Mucosa of stomach (tissue), 1 donor: Measurements from ENCODE around the gene AHCYL2.

ENCODE experiments used
- H3K27me3 ChIP-seq: one replicate; pipeline ENCODE4 v1.7.0; 2013; ENCODE audit warnings: mild to moderate bottlenecking, low read length; ENCODE audit not compliant: control insufficient read depth, insufficient read depth
- H3K36me3 ChIP-seq: one replicate; pipeline ENCODE4 v1.7.0; 2013; ENCODE audit warnings: low read length; ENCODE audit not compliant: control insufficient read depth, insufficient read depth
- H3K4me1 ChIP-seq: one replicate; pipeline ENCODE4 v1.7.0; 2013; ENCODE audit warnings: mild to moderate bottlenecking, low read length; ENCODE audit not compliant: control insufficient read depth, insufficient read depth
- H3K4me3 ChIP-seq: one replicate; pipeline ENCODE4 v1.7.0; 2013; ENCODE audit warnings: low read length
- H3K9ac ChIP-seq: one replicate; pipeline ENCODE4 v1.7.0; 2013; ENCODE audit warnings: mild to moderate bottlenecking, low read length, moderate library complexity
- H3K9me3 ChIP-seq: one replicate; pipeline ENCODE4 v1.7.0; 2013; ENCODE audit warnings: mild to moderate bottlenecking, low read length, moderate library complexity; ENCODE audit not compliant: control insufficient read depth
- donor health status: Pancreatic carcinoma.

Gene AHCYL2

DNA sequence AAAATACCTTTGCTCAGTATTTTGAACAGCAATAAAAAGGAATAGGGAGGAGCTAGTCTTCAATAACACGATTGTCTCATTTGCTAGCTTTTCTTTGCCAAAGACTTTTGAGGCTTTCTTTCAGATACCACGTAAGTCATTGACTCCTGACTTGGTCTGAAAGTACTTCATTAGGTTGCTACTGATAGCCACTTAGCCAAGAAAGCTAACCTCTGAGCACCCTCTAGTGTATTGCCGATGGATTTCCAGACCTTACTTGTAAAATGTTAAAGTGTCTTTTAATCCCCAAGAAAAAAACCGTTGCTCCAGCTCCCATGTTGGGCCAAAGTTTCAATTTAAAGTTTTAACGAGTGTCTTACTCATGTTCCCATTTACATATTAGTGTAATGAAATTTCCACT is 146.0 kb downstream of the AHCYL2 start:
- Histone ChIP-seq H3K36me3 (no peaks in the 10 kb centered on the region), H3K4me3 (no peak overlapping the region), H3K27me3 (no peaks in the 10 kb centered on the region), H3K9me3 (no peaks in the 10 kb centered on the region), H3K9ac (no peak overlapping the region), H3K4me1 (peaks cover 13% of the 10 kb centered on the region)

DNA sequence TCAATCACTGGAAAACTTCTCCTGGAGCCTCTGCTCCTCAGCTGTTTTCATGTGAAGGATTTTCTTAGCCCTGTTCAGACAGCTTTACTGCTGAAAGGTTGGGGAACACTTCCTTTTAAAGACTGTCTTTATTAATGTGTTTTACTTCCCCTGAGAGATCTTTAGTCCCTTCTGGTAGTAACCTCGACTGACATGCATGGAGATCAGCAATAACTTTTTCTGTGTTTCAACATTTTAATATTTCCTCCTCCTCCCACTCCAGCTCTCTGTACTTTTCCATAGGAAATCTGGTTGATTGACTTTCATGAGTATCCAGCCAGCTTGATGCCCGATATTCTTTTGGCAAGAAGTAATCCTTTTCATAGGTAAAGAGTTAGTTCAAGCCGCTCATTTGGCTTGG is 146.7 kb downstream of the AHCYL2 start:
- H3K27me3 ChIP-seq, result no peaks in the 10 kb centered on the region
- no peaks in the 10 kb centered on the region for H3K9me3 ChIP-seq
- H3K4me3 ChIP-seq, result no peak overlapping the region
- no peak overlapping the region for H3K9ac ChIP-seq
- H3K36me3 ChIP-seq, result no peaks in the 10 kb centered on the region
- H3K4me1 ChIP-seq, result peaks cover 15% of the 10 kb centered on the region

DNA sequence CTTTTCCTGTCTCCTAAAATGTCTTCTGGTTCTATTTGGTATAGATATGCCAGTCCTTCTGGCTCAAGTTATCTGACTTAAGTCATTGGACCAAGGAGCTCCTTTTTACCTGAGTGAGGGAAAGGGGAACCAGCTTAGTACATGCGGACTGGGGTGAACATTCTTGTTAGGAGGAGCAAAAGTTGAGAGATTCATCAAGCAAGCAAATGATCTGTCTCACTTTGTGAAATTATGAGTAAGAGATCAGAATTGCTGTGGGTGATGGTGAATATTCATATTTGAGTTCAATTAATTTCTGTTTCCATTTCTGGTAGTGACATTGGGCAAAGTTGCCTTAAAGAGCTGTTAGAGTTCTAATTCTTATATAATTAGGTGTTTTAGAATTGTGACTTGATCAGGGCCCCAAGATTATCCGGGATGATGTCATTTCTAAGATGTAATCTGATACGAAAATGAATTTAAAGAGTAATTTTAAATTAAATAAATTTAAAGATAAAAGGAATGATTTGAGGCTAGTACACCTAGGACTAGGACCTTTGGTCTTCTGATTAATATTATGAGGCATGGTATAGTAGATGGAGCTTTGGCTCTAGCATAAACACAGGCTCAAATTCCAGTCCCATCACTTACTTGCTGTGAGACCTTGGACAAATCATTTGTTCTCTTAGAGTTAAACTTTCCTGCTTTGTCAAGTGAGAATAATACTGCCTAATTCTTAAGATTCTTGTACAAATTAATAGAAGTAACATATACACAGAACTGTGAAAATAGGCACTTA is 149.0 kb downstream of the AHCYL2 start:
- Histone ChIP-seq H3K9ac (no peak overlapping the region), H3K36me3 (no peaks in the 10 kb centered on the region), H3K4me1 (peaks cover 7% of the 10 kb centered on the region), H3K9me3 (no peaks in the 10 kb centered on the region), H3K4me3 (no peak overlapping the region), H3K27me3 (no peaks in the 10 kb centered on the region)

DNA sequence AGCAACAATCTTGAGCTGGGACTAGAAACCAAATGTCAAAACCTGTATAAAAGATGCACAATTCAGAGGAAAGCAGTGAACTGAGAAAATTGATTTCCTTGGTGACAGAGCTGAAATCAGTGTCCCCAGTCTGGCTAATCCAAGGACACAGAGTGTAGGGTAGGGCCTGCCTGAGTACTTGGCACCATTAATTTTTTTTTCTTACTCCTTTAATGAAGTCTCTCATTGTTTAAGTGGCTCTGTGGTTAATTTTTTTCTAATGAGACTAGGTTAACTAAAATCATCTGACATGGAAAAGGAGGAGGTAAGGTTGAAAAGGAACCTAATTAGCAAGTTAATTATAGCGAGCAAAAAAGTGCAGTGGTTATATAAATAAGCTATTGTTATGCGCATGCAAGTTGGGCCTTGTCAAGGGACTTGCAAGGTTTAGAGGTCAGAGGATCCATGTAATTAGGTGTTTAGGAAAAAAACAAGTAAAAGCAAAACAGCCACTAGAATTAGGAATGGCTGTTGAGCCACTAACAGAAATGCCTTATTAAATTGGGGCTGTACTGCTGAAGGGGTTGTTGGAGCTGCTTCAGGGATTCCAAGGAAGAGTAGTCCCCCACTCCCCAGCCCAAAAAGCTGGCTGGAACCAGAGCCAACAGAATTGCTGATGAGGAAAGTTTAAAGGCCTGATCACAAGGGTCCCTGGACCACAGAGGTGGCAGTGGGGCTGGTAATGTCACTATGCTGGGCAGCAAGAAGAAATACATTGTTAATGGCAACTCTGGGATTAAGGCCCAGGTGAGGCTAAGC is 150.5 kb downstream of the AHCYL2 start:
- no peaks in the 10 kb centered on the region for H3K9me3 ChIP-seq
- no peaks in the 10 kb centered on the region for H3K36me3 ChIP-seq
- H3K4me1 ChIP-seq, result peaks cover 7% of the 10 kb centered on the region
- H3K27me3 ChIP-seq, result no peaks in the 10 kb centered on the region
- H3K9ac ChIP-seq, result no peak overlapping the region
- no peak overlapping the region for H3K4me3 ChIP-seq

DNA sequence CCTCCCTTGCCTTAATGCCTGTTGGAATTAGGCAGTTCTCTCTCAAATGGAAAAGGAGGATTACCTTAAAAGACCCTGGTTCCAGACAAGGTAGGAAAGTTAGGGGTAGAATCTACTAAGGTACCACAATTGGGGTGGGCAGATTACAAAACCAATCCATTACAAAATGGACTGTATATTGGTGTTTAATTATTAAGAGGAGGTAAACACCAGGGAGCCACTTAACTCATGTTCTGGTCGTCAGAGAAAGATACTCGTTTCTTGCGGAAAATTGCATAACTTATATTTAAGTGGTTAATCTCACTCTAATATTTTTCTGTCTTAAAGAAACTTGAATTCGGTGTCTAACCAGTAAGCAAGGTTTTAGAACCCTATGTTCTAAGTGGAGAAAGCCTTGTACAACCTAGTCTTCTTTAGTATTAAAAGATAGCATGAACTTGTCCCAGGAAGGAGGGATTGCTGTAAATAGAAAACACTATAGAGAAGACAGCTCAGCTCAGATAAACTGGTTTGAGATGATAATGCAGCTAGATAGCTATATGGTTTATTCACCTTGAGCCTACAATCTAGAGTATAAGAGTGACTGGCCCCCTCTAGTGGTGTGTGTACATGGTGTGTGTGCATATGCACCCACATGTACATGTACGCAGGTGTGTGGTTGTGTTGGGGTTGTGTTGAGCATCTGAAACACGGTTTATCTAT is 151.4 kb downstream of the AHCYL2 start:
- no peaks in the 10 kb centered on the region for H3K36me3 ChIP-seq
- H3K27me3 ChIP-seq, result no peaks in the 10 kb centered on the region
- no peaks in the 10 kb centered on the region for H3K9me3 ChIP-seq

DNA sequence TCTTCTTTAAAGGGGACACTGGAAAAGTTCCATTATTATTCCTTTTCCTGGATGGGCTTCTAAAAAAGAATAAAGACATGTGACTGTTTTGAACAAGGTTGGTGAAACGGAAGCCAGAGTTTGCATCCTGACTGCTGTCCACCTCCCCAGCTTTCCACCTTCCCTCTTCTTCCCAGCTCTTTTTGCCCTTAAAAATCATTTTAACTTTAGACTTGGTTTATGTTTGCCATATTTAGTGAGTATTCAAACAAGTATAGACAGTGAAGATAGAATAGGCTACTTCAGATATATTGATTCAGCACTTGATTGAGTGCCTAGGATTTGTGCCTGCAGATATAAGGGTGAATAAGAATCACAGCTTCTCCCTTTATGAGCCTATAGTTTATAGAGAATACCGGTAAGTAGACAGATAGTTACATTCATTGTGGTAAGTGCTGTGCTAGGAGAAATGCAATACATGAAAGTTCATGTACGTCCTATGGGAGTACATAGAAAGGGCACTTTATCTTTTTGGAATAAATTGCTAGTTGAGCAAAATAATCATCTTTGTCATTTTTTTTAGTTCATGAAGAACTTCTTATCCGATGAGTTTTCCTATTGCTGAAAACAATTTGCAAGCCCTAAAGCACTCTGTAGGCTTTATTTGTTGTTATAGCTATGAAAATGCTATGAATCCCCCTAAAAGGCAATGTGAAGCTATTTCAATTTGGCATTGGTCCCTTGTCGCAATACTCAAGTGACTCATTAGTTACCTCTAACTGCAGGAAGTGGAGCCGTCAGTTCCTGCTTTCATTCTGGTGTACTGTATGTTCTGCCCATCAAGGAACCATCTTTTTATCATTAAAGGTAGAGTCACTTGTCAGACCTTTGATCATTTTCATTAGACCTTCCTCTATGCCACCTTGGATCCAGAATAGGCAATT is 152.2 kb downstream of the AHCYL2 start:
- no peak overlapping the region for H3K9ac ChIP-seq
- no peak overlapping the region for H3K4me3 ChIP-seq
- H3K4me1 ChIP-seq, result peaks cover 7% of the 10 kb centered on the region
- no peaks in the 10 kb centered on the region for H3K27me3 ChIP-seq
- no peaks in the 10 kb centered on the region for H3K36me3 ChIP-seq
- H3K9me3 ChIP-seq, result no peaks in the 10 kb centered on the region

More for the DNA sequence above, 151.4 kb downstream of the AHCYL2 start:
- H3K4me1 ChIP-seq, result peaks cover 7% of the 10 kb centered on the region
- no peak overlapping the region for H3K9ac ChIP-seq
- no peak overlapping the region for H3K4me3 ChIP-seq

DNA sequence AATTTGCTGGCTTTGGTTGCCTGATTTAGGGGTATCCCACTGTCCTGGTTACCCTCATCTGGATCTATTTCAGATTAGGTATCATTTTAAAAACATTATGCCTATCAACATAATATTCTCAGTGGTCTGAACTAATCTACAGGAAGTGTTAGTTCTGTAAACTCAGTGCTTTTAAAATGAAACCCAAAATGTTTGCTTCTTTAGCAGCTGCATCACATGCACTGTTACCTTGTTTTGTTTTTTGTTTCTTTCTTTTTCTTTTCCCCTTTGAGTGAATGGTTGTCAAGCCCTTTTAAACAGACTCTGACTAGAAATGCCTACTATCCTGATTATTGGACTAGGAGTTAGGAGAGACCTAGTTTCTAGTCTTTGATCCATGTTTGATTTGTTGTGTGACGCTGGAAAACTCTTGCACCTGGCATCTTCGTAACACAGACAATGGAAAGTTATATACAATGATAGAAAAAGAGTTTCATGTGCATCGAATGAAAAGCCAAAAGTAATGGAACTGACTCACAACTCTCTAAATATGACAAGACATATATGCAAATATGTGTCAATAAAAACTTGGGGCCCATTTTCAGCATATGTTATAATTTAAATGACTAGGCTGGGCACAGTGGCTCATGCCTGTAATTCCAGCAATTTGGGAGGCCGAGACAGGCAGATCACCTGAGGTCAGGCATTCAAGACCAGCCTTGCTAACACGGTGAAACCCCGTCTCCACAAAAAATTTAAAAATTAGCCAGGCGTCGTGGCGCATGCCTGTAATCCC is 157.1 kb downstream of the AHCYL2 start:
- Histone ChIP-seq H3K27me3 (no peaks in the 10 kb centered on the region), H3K9me3 (no peaks in the 10 kb centered on the region), H3K4me1 (no peaks in the 10 kb centered on the region), H3K36me3 (no peaks in the 10 kb centered on the region), H3K4me3 (no peak overlapping the region), H3K9ac (no peak overlapping the region)

DNA sequence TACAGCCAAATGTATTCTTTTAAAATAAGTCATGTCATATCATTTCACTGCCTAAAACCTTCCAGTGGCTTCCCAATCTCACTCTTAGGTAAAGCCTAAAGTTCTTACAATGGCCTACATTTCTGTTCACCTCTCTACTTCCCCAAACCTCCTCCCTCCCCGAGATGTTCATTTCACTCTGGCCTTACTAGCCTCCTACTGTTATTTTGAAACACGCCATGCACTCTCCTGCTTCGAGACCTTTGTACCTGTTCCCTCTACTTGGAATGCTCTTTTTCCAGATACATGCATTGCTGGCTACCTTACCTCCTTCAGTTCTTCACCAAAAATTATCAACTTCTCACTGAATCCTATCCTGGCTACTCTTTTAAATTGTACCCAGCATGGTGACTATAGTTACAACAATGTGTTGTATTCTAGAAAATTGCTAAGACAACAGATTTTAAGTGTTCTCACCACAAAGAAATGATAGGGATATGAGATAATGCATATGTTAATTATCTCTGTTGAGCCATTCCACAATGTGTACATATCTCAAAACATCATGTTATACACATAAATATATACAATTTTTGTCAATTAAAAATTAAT is 158.8 kb downstream of the AHCYL2 start:
- Histone ChIP-seq H3K4me3 (no peak overlapping the region), H3K9ac (no peak overlapping the region), H3K27me3 (no peaks in the 10 kb centered on the region), H3K4me1 (no peaks in the 10 kb centered on the region), H3K36me3 (no peaks in the 10 kb centered on the region), H3K9me3 (no peaks in the 10 kb centered on the region)

DNA sequence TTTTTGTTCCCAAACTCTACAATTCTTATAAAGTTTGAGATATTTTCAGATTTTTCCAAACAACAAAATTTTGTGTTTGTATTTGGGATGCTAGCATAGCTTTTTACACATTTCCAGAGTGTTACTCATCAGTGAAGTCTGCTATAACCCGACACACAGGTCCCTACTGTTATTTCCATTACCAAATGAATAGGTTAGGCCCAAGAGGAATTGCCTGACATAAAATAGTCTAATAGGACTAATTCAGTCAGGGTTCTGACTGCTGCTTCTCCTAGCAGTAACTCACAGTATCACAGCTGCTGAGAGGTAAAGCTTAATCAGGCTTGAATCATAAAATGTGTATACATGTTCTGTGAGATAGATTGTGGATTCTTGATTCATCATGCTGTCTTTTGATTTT is 160.3 kb downstream of the AHCYL2 start:
- H3K4me3 ChIP-seq, result no peak overlapping the region
- no peaks in the 10 kb centered on the region for H3K9me3 ChIP-seq
- no peaks in the 10 kb centered on the region for H3K36me3 ChIP-seq
- no peaks in the 10 kb centered on the region for H3K4me1 ChIP-seq
- H3K27me3 ChIP-seq, result no peaks in the 10 kb centered on the region
- no peak overlapping the region for H3K9ac ChIP-seq

DNA sequence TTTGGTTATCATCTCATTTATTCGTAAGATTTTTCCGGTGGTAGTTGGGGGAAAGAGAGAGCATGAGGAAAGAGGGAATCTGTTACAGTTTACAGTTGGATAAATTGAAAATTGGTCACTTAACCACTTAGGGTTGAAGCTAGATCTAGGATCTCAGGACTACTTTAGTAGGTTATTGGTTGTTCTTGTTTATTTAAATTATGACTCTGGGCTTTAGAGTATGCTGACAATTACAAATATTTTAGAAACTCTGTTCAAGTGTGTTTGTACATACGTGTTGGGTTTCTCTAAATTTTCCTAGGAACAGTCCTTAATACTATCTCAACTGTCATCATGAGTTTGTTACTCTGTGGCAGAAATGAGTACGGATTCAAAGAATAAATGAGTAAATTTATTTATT is 160.8 kb downstream of the AHCYL2 start:
- Histone ChIP-seq H3K27me3 (no peaks in the 10 kb centered on the region), H3K4me3 (no peak overlapping the region), H3K36me3 (no peaks in the 10 kb centered on the region), H3K9ac (no peak overlapping the region), H3K4me1 (no peaks in the 10 kb centered on the region), H3K9me3 (no peaks in the 10 kb centered on the region)

DNA sequence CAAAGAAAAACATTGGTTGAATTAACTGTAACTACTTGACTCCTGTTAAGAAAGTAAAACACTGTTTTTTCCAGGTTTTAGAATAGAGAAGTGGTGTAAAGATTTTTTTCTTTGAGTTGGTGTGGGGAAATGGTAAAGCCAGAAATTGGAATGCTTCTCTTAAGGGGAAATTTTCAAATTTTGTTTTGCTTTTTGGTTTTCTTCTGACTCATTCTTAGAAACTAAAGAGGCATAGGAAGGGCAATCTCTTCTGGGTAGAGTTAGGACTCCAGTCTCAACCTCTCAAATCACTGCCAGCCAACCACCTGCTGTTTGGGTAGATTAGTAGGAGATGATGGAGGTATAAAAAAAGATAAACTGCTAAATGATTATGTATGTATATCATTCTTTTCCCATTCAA is 161.7 kb downstream of the AHCYL2 start:
- H3K27me3 ChIP-seq, result no peaks in the 10 kb centered on the region
- no peaks in the 10 kb centered on the region for H3K4me1 ChIP-seq
- no peak overlapping the region for H3K4me3 ChIP-seq

More for the DNA sequence above, 161.7 kb downstream of the AHCYL2 start:
- H3K36me3 ChIP-seq, result no peaks in the 10 kb centered on the region
- no peaks in the 10 kb centered on the region for H3K9me3 ChIP-seq
- H3K9ac ChIP-seq, result no peak overlapping the region
